Neural crest cell (in vitro differentiated cells): ENCODE results near the gene SUPT3H. TPM values are rescaled to one million over a fixed set of nuclear protein-coding genes. Genes with fewer than 3 reads are reported as not detected.

ENCODE experiments used
- DNase-seq: peaks from one replicate; pipeline ENCODE4 v3.0.0; 2021; ENCODE audit warnings: low read depth, mixed read lengths, low spot score
- H3K27ac Mint-ChIP-seq: one replicate; pipeline ENCODE4 v1.8.0; 2021; ENCODE audit warnings: mild to moderate bottlenecking, mixed read lengths; ENCODE audit not compliant: unreplicated experiment
- H3K27me3 Mint-ChIP-seq: 2 replicates; pipeline ENCODE4 v1.8.0; 2021; ENCODE audit warnings: low read depth, mild to moderate bottlenecking, mixed read lengths
- H3K36me3 Mint-ChIP-seq: 2 replicates; pipeline ENCODE4 v1.8.0; 2021; ENCODE audit warnings: low read depth, mild to moderate bottlenecking, mixed read lengths
- H3K4me1 Mint-ChIP-seq: 2 replicates; pipeline ENCODE4 v1.8.0; 2021; ENCODE audit warnings: mixed read lengths
- H3K4me3 Mint-ChIP-seq: one replicate; pipeline ENCODE4 v1.8.0; 2021; ENCODE audit warnings: mild to moderate bottlenecking, mixed read lengths
- H3K9me3 Mint-ChIP-seq: 2 replicates; pipeline ENCODE4 v1.8.0; 2021; ENCODE audit warnings: mixed read lengths
- CTCF ChIP-seq: fragments of 200-600 bp; sonication (generic); conservative IDR thresholded peaks from 2 replicates; pipeline ENCODE4 v1.5.0; 2021; ENCODE audit warnings: antibody characterized with exemption, mild to moderate bottlenecking
- total RNA-seq: library from RNA; stranded (reverse); gene quantifications from 2 replicates; pipeline ENCODE4 v1.2.1, GENCODE V29; 2021

SUPT3H gene
- total RNA-seq, 1 donor from 2014 or later = 17.0 TPM

- no peak for DNase-seq
- H3K27me3 Mint-ChIP-seq = peaks cover 11% of the 10 kb centered on the region
- H3K4me3 Mint-ChIP-seq = no peak overlapping the region
- no peaks in the 10 kb centered on the region for H3K36me3 Mint-ChIP-seq
- no peak overlapping the region for H3K27ac Mint-ChIP-seq
- no peaks in the 10 kb centered on the region for H3K9me3 Mint-ChIP-seq
- H3K4me1 Mint-ChIP-seq = no peaks in the 10 kb centered on the region
- TF ChIP-seq CTCF = no peak
These were observed 22.3 kb upstream of the SUPT3H start for GRCh38 chr6:45400021-45400420.

GRCh38 chr6:45398075-45398813 lies 20.5 kb upstream of the SUPT3H start:
- no peak for DNase-seq
- H3K4me3 Mint-ChIP-seq = no peak overlapping the region
- H3K36me3 Mint-ChIP-seq = no peaks in the 10 kb centered on the region
- no peaks in the 10 kb centered on the region for H3K9me3 Mint-ChIP-seq
- H3K27me3 Mint-ChIP-seq = peaks cover 11% of the 10 kb centered on the region
- H3K4me1 Mint-ChIP-seq = no peaks in the 10 kb centered on the region
- H3K27ac Mint-ChIP-seq = no peak overlapping the region
- TF ChIP-seq CTCF = no peak

GRCh38 chr6:45394586-45395095 lies 16.9 kb upstream of the SUPT3H start:
- TF ChIP-seq CTCF = no peak
- peaks cover 3% of the 10 kb centered on the region for H3K9me3 Mint-ChIP-seq

GRCh38 chr6:45388328-45388727 lies 10.6 kb upstream of the SUPT3H start:
- Mint-ChIP-seq H3K4me1 (no peaks in the 10 kb centered on the region), H3K27me3 (no peaks in the 10 kb centered on the region), H3K36me3 (no peaks in the 10 kb centered on the region), H3K4me3 (no peak overlapping the region), H3K27ac (no peak overlapping the region), H3K9me3 (peaks cover 3% of the 10 kb centered on the region)
- TF ChIP-seq CTCF = no peak
- no peak for DNase-seq

More at GRCh38 chr6:45394586-45395095, 16.9 kb upstream of the SUPT3H start:
- Mint-ChIP-seq H3K4me1 (no peaks in the 10 kb centered on the region), H3K36me3 (no peaks in the 10 kb centered on the region), H3K27ac (no peak overlapping the region), H3K4me3 (no peak overlapping the region), H3K27me3 (peaks cover 3% of the 10 kb centered on the region)
- DNase-seq = no peak

- no peaks in the 10 kb centered on the region for H3K4me1 Mint-ChIP-seq
- H3K9me3 Mint-ChIP-seq = no peaks in the 10 kb centered on the region
- no peak overlapping the region for H3K27ac Mint-ChIP-seq
- H3K27me3 Mint-ChIP-seq = no peaks in the 10 kb centered on the region
- H3K4me3 Mint-ChIP-seq = no peak overlapping the region
- TF ChIP-seq CTCF = no peak
- H3K36me3 Mint-ChIP-seq = no peaks in the 10 kb centered on the region
- no peak for DNase-seq
These were observed 9.5 kb upstream of the SUPT3H start for GRCh38 chr6:45387236-45387635.
